ENCODE data around the gene SF3B3.
"Not testable (repeated sequence)": the region's sequence is repeated elsewhere in the genome, so short reads cannot be mapped to it uniquely, and the experiment has no call there.

Gene SF3B3

GRCh38 chr16:70611785-70612303, 88.2 kb downstream of the SF3B3 start:
- DNase-seq (ENCODE audit: insufficient read length, low spot score) (no peak), FAIRE-seq (no peak)

GRCh38 chr16:70612931-70613330, 89.3 kb downstream of the SF3B3 start:
- FAIRE-seq (no peak), DNase-seq (ENCODE audit: insufficient read length, low spot score) (no peak)

- DNase-seq (ENCODE audit: insufficient read length, low spot score) (no peak), FAIRE-seq (no peak)
Observed at GRCh38 chr16:70614208-70614951, 90.8 kb downstream of the SF3B3 start.

GRCh38 chr16:70615945-70616344, 92.3 kb downstream of the SF3B3 start:
- DNase-seq (ENCODE audit: insufficient read length, low spot score) (no peak), FAIRE-seq (no peak)

GRCh38 chr16:70621864-70622263, 98.2 kb downstream of the SF3B3 start:
- FAIRE-seq; DNase-seq (ENCODE audit: insufficient read length, low spot score): not testable (repeated sequence)

All from GM19239 (cell line).